IPS DF 4.7 (cell line): ENCODE data around the gene LRRC63.
"Not testable (repeated sequence)": the region's sequence is repeated elsewhere in the genome, so short reads cannot be mapped to it uniquely, and the experiment has no call there.

Experiments used
- DNase-seq: peaks from one replicate; pipeline ENCODE4 v3.0.0-alpha.2; 2013; ENCODE audit warnings: low spot score; ENCODE audit errors: extremely low read depth

The LRRC63 gene

GRCh38 chr13:46211483-46212351 is at the start of gene LRRC63:
Gene LRRC63, plus strand, starts transcription at chr13:46211928. Its CDS starts 1,107 bp downstream, at chr13:46213035.
- DNase-seq: no peak

GRCh38 chr13:46162741-46163140 is 49.0 kb upstream of the LRRC63 start:
- not testable (repeated sequence) for DNase-seq

- DNase-seq: no peak
Measured at GRCh38 chr13:46164661-46165060, 47.1 kb upstream of the LRRC63 start.

GRCh38 chr13:46165485-46166223 is 46.1 kb upstream of the LRRC63 start:
- no peak for DNase-seq

GRCh38 chr13:46166224-46166584 is 45.5 kb upstream of the LRRC63 start:
- no peak for DNase-seq

GRCh38 chr13:46166947-46167610 is 44.6 kb upstream of the LRRC63 start:
- no peak for DNase-seq

- no peak for DNase-seq
Measured at GRCh38 chr13:46168341-46168740, 43.4 kb upstream of the LRRC63 start.

GRCh38 chr13:46168783-46169182 is 42.9 kb upstream of the LRRC63 start:
- no peak for DNase-seq

- DNase-seq: no peak
Measured at GRCh38 chr13:46169758-46170157, 42.0 kb upstream of the LRRC63 start.

- DNase-seq: no peak
Measured at GRCh38 chr13:46170268-46170667, 41.5 kb upstream of the LRRC63 start.

- no peak for DNase-seq
Measured at GRCh38 chr13:46170687-46171086, 41.0 kb upstream of the LRRC63 start.

- no peak for DNase-seq
Measured at GRCh38 chr13:46171217-46171616, 40.5 kb upstream of the LRRC63 start.

- no peak for DNase-seq
Measured at GRCh38 chr13:46171739-46172138, 40.0 kb upstream of the LRRC63 start.

- no peak for DNase-seq
Measured at GRCh38 chr13:46172531-46172991, 39.2 kb upstream of the LRRC63 start.

GRCh38 chr13:46173656-46174055 is 38.1 kb upstream of the LRRC63 start:
- DNase-seq: no peak

- no peak for DNase-seq
Measured at GRCh38 chr13:46176756-46177155, 35.0 kb upstream of the LRRC63 start.

- DNase-seq: no peak
Measured at GRCh38 chr13:46178143-46178542, 33.6 kb upstream of the LRRC63 start.

GRCh38 chr13:46178821-46179220 is 32.9 kb upstream of the LRRC63 start:
- DNase-seq: no peak

GRCh38 chr13:46179491-46179908 is 32.2 kb upstream of the LRRC63 start:
- DNase-seq: no peak

- DNase-seq: no peak
Measured at GRCh38 chr13:46179969-46180763, 31.6 kb upstream of the LRRC63 start.

GRCh38 chr13:46181377-46181839 is 30.3 kb upstream of the LRRC63 start:
- DNase-seq: no peak
